MM.1S (cell line): ENCODE results near the gene DHRS7B.

Experiments used
- DNase-seq: peaks from one replicate; pipeline ENCODE4 v3.0.0-alpha.2; 2015
- H2AFZ ChIP-seq: fragments of 300-600 bp; sonication (generic); 2 replicates; pipeline ENCODE4 v1.6.0; 2016; ENCODE audit warnings: antibody characterized with exemption, low read length
- H3F3A ChIP-seq: fragments of 300-600 bp; sonication (generic); 2 replicates; pipeline ENCODE4 v1.6.1; 2016; ENCODE audit warnings: mild to moderate bottlenecking, antibody characterized with exemption, low read length, moderate library complexity, mixed read lengths; ENCODE audit not compliant: insufficient read depth
- H3K27ac ChIP-seq: fragments of 300-600 bp; sonication (generic); 2 replicates; pipeline ENCODE4 v1.5.1; 2016; ENCODE audit warnings: mild to moderate bottlenecking, low read length
- H3K27me3 ChIP-seq: fragments of 300-600 bp; sonication (generic); replicated peaks from 2 replicates; pipeline ENCODE4 v1.6.0; 2016; ENCODE audit warnings: low read length; ENCODE audit not compliant: insufficient read depth
- H3K36me3 ChIP-seq: fragments of 300-600 bp; sonication (generic); replicated peaks from 2 replicates; pipeline ENCODE4 v1.6.1; 2016; ENCODE audit warnings: mild to moderate bottlenecking, low read length, mixed read lengths; ENCODE audit not compliant: insufficient read depth
- H3K4me1 ChIP-seq: fragments of 300-600 bp; sonication (generic); 2 replicates; pipeline ENCODE4 v1.6.1; 2016; ENCODE audit warnings: low read length, mixed read lengths
- H3K4me2 ChIP-seq: fragments of 300-600 bp; sonication (generic); 2 replicates; pipeline ENCODE4 v1.6.0; 2016; ENCODE audit warnings: low read depth, low read length
- H3K4me3 ChIP-seq: fragments of 300-600 bp; sonication (generic); 2 replicates; pipeline ENCODE4 v1.5.1; 2016; ENCODE audit warnings: low read length, mixed read lengths
- H3K79me2 ChIP-seq: fragments of 300-600 bp; sonication (generic); 2 replicates; pipeline ENCODE4 v1.6.1; 2016; ENCODE audit warnings: mixed run types, low read length, mixed read lengths
- H3K9ac ChIP-seq: fragments of 300-600 bp; sonication (generic); 2 replicates; pipeline ENCODE4 v1.6.1; 2016; ENCODE audit warnings: low read length, mixed read lengths
- H3K9me2 ChIP-seq: fragments of 300-600 bp; sonication (generic); replicated peaks from 2 replicates; pipeline ENCODE4 v1.6.1; 2016; ENCODE audit warnings: mild to moderate bottlenecking, low read length, mixed read lengths; ENCODE audit not compliant: insufficient read depth
- H3K9me3 ChIP-seq: fragments of 300-600 bp; sonication (generic); replicated peaks from 2 replicates; pipeline ENCODE4 v1.6.1; 2016; ENCODE audit warnings: mild to moderate bottlenecking, low read length, mixed read lengths; ENCODE audit not compliant: insufficient read depth
- H4K20me1 ChIP-seq: fragments of 300-600 bp; sonication (generic); 2 replicates; pipeline ENCODE4 v1.6.1; 2016; ENCODE audit warnings: mild to moderate bottlenecking, low read length, moderate library complexity, mixed read lengths; ENCODE audit not compliant: insufficient read depth
- CTCF ChIP-seq: fragments of 300-600 bp; sonication (generic); IDR thresholded peaks from 2 replicates; pipeline ENCODE4 v1.5.1; 2016; ENCODE audit warnings: antibody characterized with exemption, low read length, mixed read lengths
- EZH2 ChIP-seq: fragments of 300-600 bp; sonication (generic); optimal IDR thresholded peaks from 2 replicates; pipeline ENCODE3; 2017; ENCODE audit warnings: low read depth, mild to moderate bottlenecking, antibody characterized with exemption, low read length, mixed read lengths
- EZH2phosphoT487 ChIP-seq: fragments of 300-600 bp; sonication (generic); IDR thresholded peaks from 2 replicates; pipeline ENCODE4 v1.6.1; 2018; ENCODE audit warnings: antibody characterized with exemption, low read length

DHRS7B gene

GRCh38 chr17:21200590-21201297 lies 74.0 kb downstream of the DHRS7B start:
- DNase-seq: no peak
- no peak overlapping the region for H3K4me2 ChIP-seq
- no peaks in the 10 kb centered on the region for H3K9me2 ChIP-seq
- peaks cover 13% of the 10 kb centered on the region; the same call in 1 of the 2 replicates for H3K36me3 ChIP-seq
- no peaks in the 10 kb centered on the region for H3K4me1 ChIP-seq
- no peaks in the 10 kb centered on the region for H3K27me3 ChIP-seq
- H4K20me1 ChIP-seq: peaks cover 61% of the 10 kb centered on the region
- no peaks in the 10 kb centered on the region for H3K9me3 ChIP-seq
- no peak overlapping the region for H3K9ac ChIP-seq
- no peaks in the 10 kb centered on the region for H3F3A ChIP-seq
- TF ChIP-seq EZH2phosphoT487 (no peak), EZH2 (no peak), CTCF (no peak)
- H3K27ac ChIP-seq: no peak overlapping the region
- H2AFZ ChIP-seq: no peak overlapping the region
- H3K79me2 ChIP-seq: peaks cover 89% of the 10 kb centered on the region
- H3K4me3 ChIP-seq: no peak overlapping the region

DNA sequence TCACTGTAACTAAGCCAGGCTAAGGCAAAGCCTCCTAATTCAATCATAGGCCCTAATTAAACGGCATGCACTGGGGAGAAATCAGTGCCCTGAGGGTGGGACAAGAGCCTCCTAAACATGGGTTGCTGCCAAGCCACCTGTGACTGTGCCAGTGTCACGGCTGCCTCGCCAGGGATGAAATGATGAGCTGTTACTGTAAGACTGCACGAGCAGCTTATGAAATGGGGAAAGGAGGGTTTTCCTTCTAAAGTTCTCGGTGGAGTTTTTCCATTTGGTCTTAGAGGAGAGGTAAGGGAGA lies 74.5 kb downstream of the DHRS7B start:
- TF ChIP-seq EZH2phosphoT487 (no peak), CTCF (no peak), EZH2 (no peak)

GRCh38 chr17:21201874-21202273 lies 75.1 kb downstream of the DHRS7B start:
- Histone ChIP-seq H3K9me3 (no peaks in the 10 kb centered on the region), H3K9ac (no peak overlapping the region), H3K27ac (no peak overlapping the region), H3F3A (no peaks in the 10 kb centered on the region), H2AFZ (no peak overlapping the region), H3K4me2 (no peak overlapping the region), H3K27me3 (no peaks in the 10 kb centered on the region), H3K4me1 (no peaks in the 10 kb centered on the region), H4K20me1 (peaks cover 70% of the 10 kb centered on the region), H3K4me3 (no peak overlapping the region), H3K9me2 (no peaks in the 10 kb centered on the region), H3K79me2 (peaks cover 97% of the 10 kb centered on the region), H3K36me3 (peaks cover 13% of the 10 kb centered on the region; the same call in 1 of the 2 replicates)
- TF ChIP-seq EZH2phosphoT487: no peak
- no peak for TF ChIP-seq EZH2
- no peak for TF ChIP-seq CTCF
- no peak for DNase-seq

More for the DNA sequence above, 74.5 kb downstream of the DHRS7B start:
- H3K4me3 ChIP-seq: no peak overlapping the region
- H4K20me1 ChIP-seq: peaks cover 66% of the 10 kb centered on the region
- H3F3A ChIP-seq: no peaks in the 10 kb centered on the region
- H3K79me2 ChIP-seq: peaks cover 94% of the 10 kb centered on the region
- no peaks in the 10 kb centered on the region for H3K4me1 ChIP-seq
- no peaks in the 10 kb centered on the region for H3K9me3 ChIP-seq
- no peak overlapping the region for H3K9ac ChIP-seq
- no peak overlapping the region for H2AFZ ChIP-seq
- H3K36me3 ChIP-seq: peaks cover 13% of the 10 kb centered on the region; the same call in 1 of the 2 replicates
- no peak for DNase-seq
- no peaks in the 10 kb centered on the region for H3K27me3 ChIP-seq
- no peak overlapping the region for H3K4me2 ChIP-seq
- H3K9me2 ChIP-seq: no peaks in the 10 kb centered on the region
- no peak overlapping the region for H3K27ac ChIP-seq
